ENCODE data around the gene HHAT.

The HHAT gene

GRCh38 chr1:210396541-210396940 is 67.8 kb downstream of the HHAT start:
- no peak overlapping the region for H3K14ac ChIP-seq (ENCODE audit: low read length in 2 of 2)
- no peak overlapping the region for H2BK5ac ChIP-seq (ENCODE audit: low read depth, low read length, poor library complexity, severe bottlenecking)
- no peak overlapping the region for H3K18ac ChIP-seq (ENCODE audit: low read depth in 1 of 2, low read length in 2 of 2)
- H3K23ac ChIP-seq (ENCODE audit: low read length in 2 of 2) = no peak overlapping the region
- no peak overlapping the region for H3K4ac ChIP-seq (ENCODE audit: low read depth in 1 of 2, low read length in 2 of 2)
- H3K9ac ChIP-seq (ENCODE audit: low read length) = no peak overlapping the region
- H3K27me3 ChIP-seq (ENCODE audit: control insufficient read depth in 1 of 2, insufficient read depth in 1 of 2, low read length in 2 of 2) = peaks cover 0 to 4% of the 10 kb centered on the region in 2 experiments
- no peak overlapping the region for H2BK15ac ChIP-seq (ENCODE audit: low read depth, poor library complexity, severe bottlenecking)
- no peak overlapping the region for H3K4me3 ChIP-seq (ENCODE audit: insufficient read depth in 1 of 2, low read depth in 1 of 2, low read length in 2 of 2)
- peaks cover 17% of the 10 kb centered on the region for H3K4me1 ChIP-seq (ENCODE audit: control insufficient read depth, insufficient read depth, low read depth, low read length)
- no peaks in the 10 kb centered on the region for H3K36me3 ChIP-seq (ENCODE audit: control insufficient read depth in 1 of 2, insufficient read depth in 2 of 2, low read depth in 1 of 2, low read length in 2 of 2)
- peaks cover 2% of the 10 kb centered on the region for H3K79me1 ChIP-seq (replicated peaks; ENCODE audit: low read length, poor library complexity, severe bottlenecking)
- H2BK12ac ChIP-seq (ENCODE audit: low read length in 2 of 2) = no peak overlapping the region
- H4K91ac ChIP-seq (ENCODE audit: low read length) = no peak overlapping the region
- no peak overlapping the region for H4K8ac ChIP-seq (ENCODE audit: low read length)
- no peak overlapping the region for H2AFZ ChIP-seq (ENCODE audit: low read depth, low read length)
- H2AK5ac ChIP-seq (ENCODE audit: low read length, severe bottlenecking) = no peak overlapping the region
- 100% methylated on average over 1 of the region's 1 CpG for WGBS
- H3K27ac ChIP-seq (ENCODE audit: low read length, poor library complexity, severe bottlenecking) = no peak overlapping the region
- H3K9me3 ChIP-seq (ENCODE audit: control insufficient read depth, low read length) = no peaks in the 10 kb centered on the region
- no peak for DNase-seq
- no peak overlapping the region for H3K4me2 ChIP-seq (ENCODE audit: low read length, poor library complexity, severe bottlenecking)
- no peak overlapping the region for H2BK120ac ChIP-seq (ENCODE audit: low read depth, low read length)

GRCh38 chr1:210397252-210397651 is 68.5 kb downstream of the HHAT start:
- no peak overlapping the region for H3K27ac ChIP-seq (ENCODE audit: low read length, poor library complexity, severe bottlenecking)
- 86% methylated on average over 1 of the region's 1 CpG for WGBS
- no peaks in the 10 kb centered on the region for H3K9me3 ChIP-seq (ENCODE audit: control insufficient read depth, low read length)
- H3K4ac ChIP-seq (ENCODE audit: low read depth in 1 of 2, low read length in 2 of 2) = no peak overlapping the region
- no peak overlapping the region for H2BK5ac ChIP-seq (ENCODE audit: low read depth, low read length, poor library complexity, severe bottlenecking)
- H3K18ac ChIP-seq (ENCODE audit: low read depth in 1 of 2, low read length in 2 of 2) = no peak overlapping the region
- no peak overlapping the region for H4K8ac ChIP-seq (ENCODE audit: low read length)
- peaks cover 0 to 5% of the 10 kb centered on the region in 2 experiments for H3K36me3 ChIP-seq (ENCODE audit: control insufficient read depth in 1 of 2, insufficient read depth in 2 of 2, low read depth in 1 of 2, low read length in 2 of 2)
- no peak overlapping the region for H3K4me2 ChIP-seq (ENCODE audit: low read length, poor library complexity, severe bottlenecking)
- peaks cover 0 to 9% of the 10 kb centered on the region in 2 experiments for H3K27me3 ChIP-seq (ENCODE audit: control insufficient read depth in 1 of 2, insufficient read depth in 1 of 2, low read length in 2 of 2)
- H2BK12ac ChIP-seq (ENCODE audit: low read length in 2 of 2) = no peak overlapping the region
- no peak overlapping the region for H2AFZ ChIP-seq (ENCODE audit: low read depth, low read length)
- H3K9ac ChIP-seq (ENCODE audit: low read length) = no peak overlapping the region
- no peak overlapping the region for H3K4me3 ChIP-seq (ENCODE audit: insufficient read depth in 1 of 2, low read depth in 1 of 2, low read length in 2 of 2)
- H4K91ac ChIP-seq (ENCODE audit: low read length) = no peak overlapping the region
- no peak overlapping the region for H2BK15ac ChIP-seq (ENCODE audit: low read depth, poor library complexity, severe bottlenecking)
- no peak overlapping the region for H3K14ac ChIP-seq (ENCODE audit: low read length in 2 of 2)
- peaks cover 16% of the 10 kb centered on the region for H3K4me1 ChIP-seq (ENCODE audit: control insufficient read depth, insufficient read depth, low read depth, low read length)
- H3K79me1 ChIP-seq (replicated peaks; ENCODE audit: low read length, poor library complexity, severe bottlenecking) = peaks cover 5% of the 10 kb centered on the region
- H2BK120ac ChIP-seq (ENCODE audit: low read depth, low read length) = no peak overlapping the region
- H2AK5ac ChIP-seq (ENCODE audit: low read length, severe bottlenecking) = no peak overlapping the region
- no peak for DNase-seq
- H3K23ac ChIP-seq (ENCODE audit: low read length in 2 of 2) = no peak overlapping the region

- H3K23ac ChIP-seq (ENCODE audit: low read length in 2 of 2) = no peak overlapping the region
- no peak overlapping the region for H3K14ac ChIP-seq (ENCODE audit: low read length in 2 of 2)
- no peak for DNase-seq
- no peak overlapping the region for H2BK120ac ChIP-seq (ENCODE audit: low read depth, low read length)
- no peak overlapping the region for H2AFZ ChIP-seq (ENCODE audit: low read depth, low read length)
- no peak overlapping the region for H3K27ac ChIP-seq (ENCODE audit: low read length, poor library complexity, severe bottlenecking)
- H2BK5ac ChIP-seq (ENCODE audit: low read depth, low read length, poor library complexity, severe bottlenecking) = no peak overlapping the region
- H3K36me3 ChIP-seq (ENCODE audit: control insufficient read depth in 1 of 2, insufficient read depth in 2 of 2, low read depth in 1 of 2, low read length in 2 of 2) = peaks cover 0 to 5% of the 10 kb centered on the region in 2 experiments
- no peak overlapping the region for H4K8ac ChIP-seq (ENCODE audit: low read length)
- no peaks in the 10 kb centered on the region for H3K9me3 ChIP-seq (ENCODE audit: control insufficient read depth, low read length)
- no peak overlapping the region for H3K18ac ChIP-seq (ENCODE audit: low read depth in 1 of 2, low read length in 2 of 2)
- peaks cover 0 to 14% of the 10 kb centered on the region in 2 experiments for H3K27me3 ChIP-seq (ENCODE audit: control insufficient read depth in 1 of 2, insufficient read depth in 1 of 2, low read length in 2 of 2)
- H3K79me1 ChIP-seq (replicated peaks; ENCODE audit: low read length, poor library complexity, severe bottlenecking) = peaks cover 5% of the 10 kb centered on the region
- no peak overlapping the region for H3K4ac ChIP-seq (ENCODE audit: low read depth in 1 of 2, low read length in 2 of 2)
- H2BK15ac ChIP-seq (ENCODE audit: low read depth, poor library complexity, severe bottlenecking) = no peak overlapping the region
- H3K4me1 ChIP-seq (ENCODE audit: control insufficient read depth, insufficient read depth, low read depth, low read length) = peaks cover 16% of the 10 kb centered on the region
- H3K4me3 ChIP-seq (ENCODE audit: insufficient read depth in 1 of 2, low read depth in 1 of 2, low read length in 2 of 2) = no peak overlapping the region
- no peak overlapping the region for H3K4me2 ChIP-seq (ENCODE audit: low read length, poor library complexity, severe bottlenecking)
- 97% methylated on average over 4 of the region's 5 CpGs for WGBS
- H3K9ac ChIP-seq (ENCODE audit: low read length) = no peak overlapping the region
- no peak overlapping the region for H2AK5ac ChIP-seq (ENCODE audit: low read length, severe bottlenecking)
- H4K91ac ChIP-seq (ENCODE audit: low read length) = no peak overlapping the region
- H2BK12ac ChIP-seq (ENCODE audit: low read length in 2 of 2) = no peak overlapping the region
Observed at GRCh38 chr1:210397681-210398080, 69.0 kb downstream of the HHAT start.

- H3K18ac ChIP-seq (ENCODE audit: low read depth in 1 of 2, low read length in 2 of 2) = no peak overlapping the region
- H3K9me3 ChIP-seq (ENCODE audit: control insufficient read depth, low read length) = no peaks in the 10 kb centered on the region
- no peak overlapping the region for H2BK15ac ChIP-seq (ENCODE audit: low read depth, poor library complexity, severe bottlenecking)
- no peak overlapping the region for H3K4me3 ChIP-seq (ENCODE audit: insufficient read depth in 1 of 2, low read depth in 1 of 2, low read length in 2 of 2)
- WGBS = 86% methylated on average over 1 of the region's 1 CpG
- H2AK5ac ChIP-seq (ENCODE audit: low read length, severe bottlenecking) = no peak overlapping the region
- H2BK12ac ChIP-seq (ENCODE audit: low read length in 2 of 2) = no peak overlapping the region
- H3K4me1 ChIP-seq (ENCODE audit: control insufficient read depth, insufficient read depth, low read depth, low read length) = peaks cover 9% of the 10 kb centered on the region
- H3K4ac ChIP-seq (ENCODE audit: low read depth in 1 of 2, low read length in 2 of 2) = no peak overlapping the region
- no peak overlapping the region for H3K9ac ChIP-seq (ENCODE audit: low read length)
- H3K36me3 ChIP-seq (ENCODE audit: control insufficient read depth in 1 of 2, insufficient read depth in 2 of 2, low read depth in 1 of 2, low read length in 2 of 2) = peaks cover 0 to 5% of the 10 kb centered on the region in 2 experiments
- peaks cover 5% of the 10 kb centered on the region for H3K79me1 ChIP-seq (replicated peaks; ENCODE audit: low read length, poor library complexity, severe bottlenecking)
- no peak overlapping the region for H2BK5ac ChIP-seq (ENCODE audit: low read depth, low read length, poor library complexity, severe bottlenecking)
- no peak overlapping the region for H3K4me2 ChIP-seq (ENCODE audit: low read length, poor library complexity, severe bottlenecking)
- H3K27ac ChIP-seq (ENCODE audit: low read length, poor library complexity, severe bottlenecking) = no peak overlapping the region
- H4K91ac ChIP-seq (ENCODE audit: low read length) = no peak overlapping the region
- no peak overlapping the region for H3K14ac ChIP-seq (ENCODE audit: low read length in 2 of 2)
- no peak overlapping the region for H3K23ac ChIP-seq (ENCODE audit: low read length in 2 of 2)
- no peak overlapping the region for H2BK120ac ChIP-seq (ENCODE audit: low read depth, low read length)
- H3K27me3 ChIP-seq (ENCODE audit: control insufficient read depth in 1 of 2, insufficient read depth in 1 of 2, low read length in 2 of 2) = peaks cover 0 to 14% of the 10 kb centered on the region in 2 experiments
- no peak for DNase-seq
- H4K8ac ChIP-seq (ENCODE audit: low read length) = no peak overlapping the region
- no peak overlapping the region for H2AFZ ChIP-seq (ENCODE audit: low read depth, low read length)
Observed at GRCh38 chr1:210398466-210398865, 69.8 kb downstream of the HHAT start.

Data from mesenchymal stem cell (in vitro differentiated cells and primary cell).